Measurements from ENCODE around the gene UQCRC1.

DNA sequence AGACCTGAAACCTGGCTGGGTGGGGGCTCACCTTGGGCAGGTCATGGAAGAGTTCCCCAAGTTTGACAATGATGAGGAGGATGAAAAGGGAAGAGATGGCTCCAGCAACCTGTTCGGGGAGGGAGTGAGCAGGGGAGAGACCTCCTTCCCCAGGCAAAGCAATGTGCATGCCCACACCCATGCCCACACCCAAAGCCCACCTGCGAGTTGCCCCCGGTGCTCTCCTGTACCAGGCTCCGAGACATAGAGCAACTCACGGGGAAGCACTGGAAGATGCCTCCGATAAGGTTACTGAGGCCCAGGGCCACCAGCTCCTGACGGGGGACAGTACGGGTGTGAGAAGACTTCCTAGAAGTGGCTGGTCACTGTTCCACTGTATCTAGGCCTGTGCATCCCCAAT lies 21.0 kb upstream of the UQCRC1 start:
- TF ChIP-seq, protein P1, sequence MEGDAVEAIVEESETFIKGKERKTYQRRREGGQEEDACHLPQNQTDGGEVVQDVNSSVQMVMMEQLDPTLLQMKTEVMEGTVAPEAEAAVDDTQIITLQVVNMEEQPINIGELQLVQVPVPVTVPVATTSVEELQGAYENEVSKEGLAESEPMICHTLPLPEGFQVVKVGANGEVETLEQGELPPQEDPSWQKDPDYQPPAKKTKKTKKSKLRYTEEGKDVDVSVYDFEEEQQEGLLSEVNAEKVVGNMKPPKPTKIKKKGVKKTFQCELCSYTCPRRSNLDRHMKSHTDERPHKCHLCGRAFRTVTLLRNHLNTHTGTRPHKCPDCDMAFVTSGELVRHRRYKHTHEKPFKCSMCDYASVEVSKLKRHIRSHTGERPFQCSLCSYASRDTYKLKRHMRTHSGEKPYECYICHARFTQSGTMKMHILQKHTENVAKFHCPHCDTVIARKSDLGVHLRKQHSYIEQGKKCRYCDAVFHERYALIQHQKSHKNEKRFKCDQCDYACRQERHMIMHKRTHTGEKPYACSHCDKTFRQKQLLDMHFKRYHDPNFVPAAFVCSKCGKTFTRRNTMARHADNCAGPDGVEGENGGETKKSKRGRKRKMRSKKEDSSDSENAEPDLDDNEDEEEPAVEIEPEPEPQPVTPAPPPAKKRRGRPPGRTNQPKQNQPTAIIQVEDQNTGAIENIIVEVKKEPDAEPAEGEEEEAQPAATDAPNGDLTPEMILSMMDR (IDR thresholded peaks at IDR 0.05) = no peak
- TF ChIP-seq POLR2A (IDR thresholded peaks at IDR 0.05) = no peak
- no peak for TF ChIP-seq EP300 (IDR thresholded peaks at IDR 0.05)
- no peak for TF ChIP-seq POLR2AphosphoS5 (IDR thresholded peaks at IDR 0.05)

Measured in sigmoid colon (tissue), 4 donors.